NCI-H226 (cell line): ENCODE data around the gene HIVEP1.

ENCODE experiments used
- DNase-seq: peaks from one replicate; pipeline ENCODE4 v3.0.0-alpha.2; 2015

HIVEP1 gene

DNA sequence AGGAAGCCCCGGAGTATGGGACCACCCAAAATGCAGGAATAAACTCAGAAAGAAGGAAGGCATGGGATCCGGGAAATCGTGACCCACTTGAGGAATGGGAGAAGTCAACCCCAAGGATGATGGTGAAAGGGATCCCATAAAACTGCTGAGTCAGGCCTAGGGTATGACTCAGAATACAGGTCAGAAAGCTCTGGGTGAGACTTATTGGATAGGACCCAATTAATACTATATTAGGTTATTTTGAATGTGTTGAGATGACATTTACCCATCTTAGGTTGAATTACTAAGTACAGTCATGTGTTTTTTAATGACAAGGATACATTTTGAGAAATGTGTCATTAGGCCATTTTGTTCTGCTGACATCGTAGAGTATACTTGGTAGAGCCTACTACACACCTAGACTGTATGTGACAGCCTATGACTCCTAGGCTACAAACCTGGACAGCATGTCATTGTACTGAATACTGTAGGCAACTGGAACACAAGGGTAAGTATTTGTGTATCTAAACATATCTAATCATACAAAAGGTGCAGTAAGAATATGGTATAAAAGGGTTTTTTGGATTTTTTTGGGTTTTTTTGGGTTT lies 17.1 kb upstream of the HIVEP1 start:
- no peak for DNase-seq

DNA sequence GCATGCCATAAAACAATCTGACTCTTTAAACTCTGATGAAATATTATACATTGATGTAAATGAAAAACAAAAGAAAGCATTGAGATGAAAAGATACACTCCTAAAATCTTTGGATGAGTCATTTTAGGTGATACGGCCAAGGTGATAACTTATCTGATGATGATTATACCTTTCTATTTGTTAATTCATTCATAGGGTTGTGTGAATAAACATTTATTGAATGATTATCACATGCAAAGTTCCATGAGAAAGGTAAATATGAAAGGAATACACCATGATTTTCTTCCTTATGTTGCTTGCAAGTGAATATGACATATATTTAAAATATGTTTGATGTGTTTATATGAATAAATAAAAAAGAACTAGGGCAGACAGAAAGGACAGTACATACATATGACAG lies 15.4 kb upstream of the HIVEP1 start:
- DNase-seq: no peak

DNA sequence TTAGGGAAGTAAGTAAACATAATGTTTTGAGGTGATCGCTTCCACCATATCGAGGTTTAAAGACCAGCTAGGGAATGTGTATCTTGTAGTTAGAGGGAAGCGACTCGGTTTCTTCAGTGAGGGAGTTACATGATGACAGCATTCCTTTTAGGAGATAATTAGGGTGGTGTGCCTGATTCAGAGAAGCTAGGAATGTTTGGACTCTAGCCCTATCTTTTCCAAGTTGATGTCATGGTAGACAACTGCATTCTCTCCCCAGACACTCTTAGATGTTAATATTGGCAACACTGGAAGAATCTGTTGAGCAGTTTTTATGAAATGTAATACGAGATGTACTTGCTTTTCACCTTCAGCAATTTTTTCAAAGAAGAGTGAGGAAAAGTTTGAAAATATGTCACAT lies 12.9 kb upstream of the HIVEP1 start:
- DNase-seq: peak; percentile 90

DNA sequence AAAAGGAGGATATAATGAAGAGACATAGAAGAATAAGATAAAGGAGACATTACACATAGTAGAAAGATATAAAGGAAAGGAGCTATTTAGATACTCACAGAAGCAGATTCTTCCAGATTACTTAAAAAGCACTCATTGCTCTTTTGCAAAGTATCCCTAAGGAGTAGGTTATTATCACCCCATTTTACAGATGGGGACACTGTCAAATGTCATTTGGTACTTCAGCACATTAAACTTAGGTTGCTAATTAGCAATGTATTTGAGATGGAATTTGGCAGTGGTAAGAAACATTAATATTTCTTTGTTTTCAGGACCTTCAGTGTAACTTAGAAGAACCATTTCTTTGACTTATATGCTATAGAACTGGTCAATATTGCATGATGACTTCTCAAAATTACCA lies 11.9 kb upstream of the HIVEP1 start:
- no peak for DNase-seq

DNA sequence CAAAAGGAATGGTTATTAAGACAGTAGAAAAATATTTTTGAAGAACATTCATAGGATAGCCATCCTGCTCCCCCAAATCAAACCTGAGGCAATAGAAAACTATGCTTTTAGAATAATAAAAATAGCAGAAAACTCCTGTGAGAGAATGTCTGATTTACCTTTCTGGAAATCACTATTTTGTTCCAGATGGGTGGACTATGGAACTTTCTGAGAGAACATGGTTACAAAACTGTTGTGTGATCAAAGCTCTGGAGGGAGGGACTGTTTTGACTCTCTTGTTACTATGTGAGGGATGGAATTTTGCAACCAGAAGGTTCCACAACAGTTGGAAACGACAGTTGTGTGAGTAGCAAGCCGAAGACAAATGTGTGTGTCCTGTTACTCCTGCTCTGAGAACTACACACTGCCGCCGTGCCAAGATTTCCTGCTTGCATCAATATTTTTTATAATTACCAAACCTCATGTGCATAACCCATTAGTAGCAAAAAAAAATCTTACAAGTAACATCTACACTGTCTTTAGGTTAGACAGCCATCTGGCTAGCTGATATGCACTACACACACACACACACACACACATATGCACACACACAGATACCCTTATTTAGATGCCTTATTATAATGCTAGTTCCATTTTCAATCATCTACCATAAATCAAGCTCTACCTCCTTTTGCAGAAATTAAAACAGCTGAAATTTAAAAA lies 11.0 kb upstream of the HIVEP1 start:
- no peak for DNase-seq

DNA sequence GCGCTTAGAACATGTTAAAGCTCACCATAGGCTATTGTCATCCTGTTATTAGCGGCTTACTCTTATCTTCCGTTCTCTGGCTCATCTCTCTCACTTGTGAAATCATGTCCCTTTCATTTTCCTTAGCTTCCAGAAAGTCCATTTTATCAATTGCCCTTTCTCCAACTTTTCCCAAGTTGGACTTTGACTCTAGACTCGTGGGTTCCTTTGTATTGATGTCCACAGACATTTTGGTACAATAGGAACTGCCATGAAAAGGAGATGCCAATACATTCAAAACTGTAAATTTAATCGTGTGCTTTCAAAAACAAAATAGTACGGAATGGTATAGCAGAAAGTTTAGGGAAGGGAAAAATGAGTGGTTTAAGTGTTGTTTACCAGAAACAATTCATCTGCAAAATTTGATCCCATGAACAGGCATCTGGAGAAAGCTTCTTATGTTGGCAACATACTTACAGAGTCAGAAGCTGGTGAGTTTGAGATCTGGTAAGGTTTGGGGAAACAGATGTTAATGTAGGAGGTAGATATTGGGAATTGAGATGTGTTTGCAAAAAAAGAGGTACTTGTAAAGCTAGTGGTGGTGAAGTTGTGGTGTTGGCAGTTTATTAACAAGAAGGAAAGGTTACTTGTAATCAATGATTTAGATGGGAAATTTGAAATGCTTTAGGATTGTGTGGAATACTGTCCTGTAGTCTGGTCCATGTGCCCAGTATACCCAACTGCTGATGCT lies 10.2 kb upstream of the HIVEP1 start:
- DNase-seq: no peak

DNA sequence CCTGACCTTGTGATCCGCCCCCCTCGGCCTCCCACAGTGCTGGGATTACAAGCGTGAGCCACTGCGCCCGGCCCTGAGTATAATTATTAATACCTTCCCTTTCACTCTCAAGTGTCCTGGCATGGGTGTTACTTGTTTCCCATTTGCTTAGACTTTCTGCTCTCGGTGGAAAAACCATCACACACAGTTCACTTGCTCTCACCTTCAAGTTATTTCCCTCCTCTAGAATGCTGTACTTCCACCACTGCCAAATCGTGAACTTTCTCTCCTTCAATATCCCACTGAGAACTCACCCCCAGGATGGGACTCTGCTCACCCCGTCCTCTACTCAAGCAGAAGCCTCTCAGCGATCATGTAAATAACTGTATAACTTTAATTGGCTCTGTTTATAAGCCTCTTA lies 4.6 kb upstream of the HIVEP1 start:
- DNase-seq: no peak

DNA sequence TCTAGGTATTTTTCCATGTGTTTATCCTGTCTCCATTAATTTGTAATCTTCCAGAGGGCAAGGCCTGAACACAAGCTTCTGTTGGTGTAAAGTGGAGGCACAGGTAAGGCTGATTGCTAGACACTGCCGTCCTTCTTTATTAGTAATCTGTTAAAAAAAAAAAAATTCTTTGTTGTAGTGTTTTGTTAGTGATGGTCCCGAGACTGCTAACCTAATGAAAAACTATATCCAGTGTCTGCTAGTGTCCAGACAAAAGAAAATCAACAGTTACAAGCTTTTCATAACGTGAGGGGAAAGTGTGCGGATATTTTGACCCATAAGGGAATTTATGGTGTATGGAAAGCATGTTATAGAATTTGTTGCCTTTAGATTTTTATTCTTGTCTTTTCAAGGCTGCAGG lies 4.2 kb upstream of the HIVEP1 start:
- DNase-seq: no peak

DNA sequence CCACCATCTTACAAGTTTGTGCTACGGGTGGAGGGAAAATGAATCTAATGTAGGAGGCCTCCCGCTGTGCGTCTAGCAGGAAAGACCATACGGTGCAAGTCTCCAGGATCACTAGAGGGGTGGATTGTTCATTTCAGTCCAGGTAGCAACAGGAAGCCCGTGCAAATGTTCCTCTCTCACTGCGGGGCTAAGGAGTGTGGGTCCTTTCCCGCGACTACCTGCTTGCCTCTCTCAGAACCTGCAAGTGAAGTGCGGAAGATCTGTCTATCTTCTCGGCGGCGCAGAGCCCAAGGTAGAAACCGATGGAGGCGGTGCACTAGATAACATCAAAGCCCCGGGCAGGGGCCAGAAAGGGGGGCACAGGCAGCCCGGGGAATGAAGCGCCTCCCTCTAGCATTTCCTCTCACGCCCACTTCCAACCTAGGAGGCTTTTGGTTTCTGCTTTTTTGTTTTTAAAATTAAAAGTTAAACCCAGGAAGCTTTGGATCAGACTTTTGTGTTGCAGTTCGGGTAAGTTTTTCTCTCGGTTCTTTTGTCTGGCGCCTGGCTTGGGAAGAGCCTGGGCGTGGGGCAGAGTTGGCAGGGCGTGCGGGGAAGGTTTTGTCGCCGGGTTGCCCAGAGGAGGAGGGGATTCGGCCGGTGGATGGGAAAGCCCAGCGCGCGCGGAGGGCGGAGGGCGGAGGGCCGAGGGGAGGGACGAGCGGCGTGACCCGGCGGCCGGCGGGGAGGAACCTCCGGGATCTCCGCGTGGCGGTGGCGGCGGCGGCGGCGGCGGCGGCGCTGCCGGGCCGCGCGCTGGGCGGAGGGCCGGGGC lies 3.5 kb upstream of the HIVEP1 start:
- DNase-seq: peak; percentile 48

DNA sequence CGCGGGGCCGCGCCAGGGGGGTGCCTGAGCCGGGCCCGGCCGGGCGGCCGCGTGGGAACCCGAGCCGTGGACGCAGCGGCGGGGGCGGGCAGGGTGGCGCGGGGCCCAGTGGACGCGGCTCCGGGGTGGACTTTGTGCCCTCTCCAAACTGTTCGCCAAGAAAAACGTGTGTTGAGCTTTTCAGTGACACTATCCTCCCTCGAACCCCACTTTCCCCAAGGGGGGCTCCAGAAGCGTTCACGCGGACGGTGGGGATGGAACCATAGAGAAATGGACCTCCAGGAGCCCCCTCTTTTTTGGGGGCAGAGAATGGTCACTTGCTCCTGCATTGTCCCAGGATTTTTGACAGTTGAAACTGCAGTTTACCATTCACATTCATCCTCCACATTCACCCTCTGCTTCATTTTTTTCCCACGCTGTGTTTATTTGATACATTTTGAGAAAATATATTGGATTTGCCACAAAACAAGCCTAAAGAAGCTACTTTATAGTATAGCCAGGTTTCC lies 2.9 kb upstream of the HIVEP1 start:
- DNase-seq: no peak

DNA sequence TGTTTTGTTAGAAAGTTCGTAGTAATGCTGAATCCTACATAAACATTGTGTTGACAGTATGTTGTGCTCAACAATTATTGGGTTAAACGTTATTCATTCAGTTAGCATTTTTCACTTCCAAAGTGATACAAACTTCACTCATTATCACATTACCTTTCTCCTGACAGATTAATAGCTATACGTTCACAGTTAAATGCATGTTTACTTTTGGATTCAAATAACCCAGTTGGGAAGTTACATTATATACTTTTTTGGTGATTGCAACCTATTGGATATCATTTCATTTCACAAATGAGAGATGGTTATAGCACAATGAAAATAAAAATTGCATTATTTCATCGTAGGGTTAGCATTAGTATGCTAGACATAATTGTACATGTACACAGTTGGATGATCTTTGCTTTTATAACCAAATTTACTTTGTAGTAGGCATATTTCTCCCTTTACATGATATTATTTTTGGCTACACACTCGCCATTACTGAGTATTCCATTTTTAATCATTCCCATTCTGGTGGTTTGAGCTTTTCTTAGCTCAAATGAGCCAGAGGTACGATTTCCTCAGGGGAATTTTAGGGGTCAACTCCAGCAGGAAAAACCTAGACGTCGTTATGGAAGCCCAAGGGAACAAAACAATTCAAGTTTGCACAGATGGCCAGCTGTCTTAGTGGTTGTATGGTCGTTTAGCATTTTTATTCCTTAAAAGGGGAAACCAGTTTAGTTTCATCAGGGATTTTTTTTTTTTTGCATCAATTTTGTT lies 2.1 kb upstream of the HIVEP1 start:
- DNase-seq: no peak

DNA sequence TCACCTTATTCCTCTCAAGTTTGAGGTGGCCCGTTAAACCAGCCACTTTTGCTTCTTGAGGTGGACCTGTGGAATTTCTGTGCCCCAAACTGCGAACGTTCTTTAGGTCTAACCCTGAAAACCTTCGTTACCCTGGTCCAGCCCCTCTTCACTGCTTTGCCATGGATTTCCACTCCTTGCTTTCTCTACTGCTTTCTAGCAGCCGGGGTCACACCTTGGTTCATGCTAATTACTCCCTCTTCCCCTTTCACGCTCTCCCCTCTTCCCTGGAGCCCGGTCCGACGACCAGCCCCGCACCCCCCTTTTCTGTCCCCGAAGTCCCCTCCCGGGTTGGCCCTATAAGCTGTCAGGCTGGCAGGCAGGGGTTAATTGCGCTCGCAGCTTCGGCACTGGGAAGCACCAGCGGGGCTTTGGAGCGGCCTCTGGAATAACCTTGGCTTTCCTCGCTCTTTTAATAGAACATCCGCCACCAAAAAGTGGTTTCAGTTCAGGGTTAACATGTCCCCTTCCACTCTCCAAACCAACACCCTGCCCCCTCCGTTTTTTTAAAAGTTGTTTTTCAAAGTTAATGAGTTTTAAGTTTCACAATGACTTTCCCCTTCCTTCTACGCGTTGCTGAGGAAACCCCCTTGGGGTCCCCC lies 1.4 kb upstream of the HIVEP1 start:
- no peak for DNase-seq

DNA sequence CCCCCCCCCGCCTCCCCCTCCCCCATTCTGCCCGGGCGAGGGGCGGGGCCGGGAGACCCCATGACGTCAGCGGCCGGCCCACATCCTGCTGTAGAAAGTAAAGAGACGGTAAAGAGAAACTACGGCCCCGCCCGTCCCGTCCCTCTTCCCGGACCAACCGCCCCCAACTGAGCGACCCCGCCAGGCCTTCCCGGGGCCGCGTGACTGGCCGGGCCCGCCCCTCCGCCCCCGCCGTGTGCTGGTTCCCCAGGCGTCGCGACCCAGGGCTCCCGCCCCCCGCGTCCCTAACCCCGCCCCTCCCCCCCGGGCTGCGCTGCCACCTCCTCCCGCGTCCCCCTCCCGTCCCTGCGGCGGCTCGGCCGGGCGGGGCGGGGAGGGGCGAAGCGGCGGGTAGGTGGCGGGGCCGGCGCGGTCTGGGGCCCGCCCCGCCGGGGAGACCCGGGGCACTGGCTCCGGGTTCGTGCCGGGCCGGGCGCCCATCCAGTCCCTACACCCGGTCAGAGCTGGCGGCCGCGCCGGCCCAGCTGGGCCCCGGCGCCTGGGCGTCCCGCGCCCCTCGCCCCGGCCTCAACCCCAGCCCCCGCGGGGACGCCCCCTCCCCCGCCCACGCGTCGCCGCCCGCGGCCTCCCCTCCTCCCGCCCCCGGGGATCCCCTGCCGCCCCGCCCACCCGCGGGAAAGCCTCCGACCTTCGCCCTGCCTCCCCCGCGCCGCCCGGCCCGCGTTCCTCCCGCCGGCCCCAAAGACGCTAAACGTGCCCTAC lies 655 bp upstream of the HIVEP1 start:
- peak; percentile 97 for DNase-seq

DNA sequence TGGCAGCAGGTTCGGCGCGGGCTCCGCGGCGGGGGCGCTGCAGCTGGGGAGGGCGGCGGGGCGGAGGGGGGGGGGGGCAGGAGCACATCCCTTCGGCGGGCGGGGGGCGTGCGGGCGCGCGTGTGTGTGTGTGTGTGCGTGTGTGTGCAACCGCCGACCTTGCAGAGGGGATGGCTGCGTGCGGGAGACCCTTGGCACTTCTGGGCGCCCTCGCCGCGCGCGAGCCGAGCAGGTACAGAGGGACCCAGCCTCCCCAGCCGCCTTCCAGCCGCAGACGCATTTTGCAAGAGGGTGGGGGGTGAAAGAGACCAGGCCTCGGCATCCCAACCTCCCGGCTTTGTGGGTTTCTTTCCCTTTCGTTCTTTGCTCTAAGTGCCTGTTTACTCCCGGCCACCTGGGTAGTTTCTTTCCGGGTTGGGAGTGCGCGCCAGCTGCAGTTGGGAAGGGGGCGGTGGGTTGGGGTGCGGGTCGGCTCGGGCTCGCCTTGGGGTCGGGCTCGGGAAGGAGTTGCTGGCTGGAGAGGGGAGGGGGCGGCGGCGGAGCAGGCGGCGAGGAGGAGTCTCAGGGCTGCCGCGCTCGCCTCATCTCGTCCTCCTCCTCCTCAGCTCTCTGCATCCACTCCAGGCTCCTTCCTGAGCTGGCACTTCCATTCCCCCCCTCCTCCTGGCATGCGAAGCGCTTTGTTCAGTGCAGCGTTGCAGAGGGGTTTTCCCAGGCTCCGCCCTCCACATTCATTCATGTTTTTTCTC lies 620 bp downstream of the HIVEP1 start:
- DNase-seq: peak; percentile 93

DNA sequence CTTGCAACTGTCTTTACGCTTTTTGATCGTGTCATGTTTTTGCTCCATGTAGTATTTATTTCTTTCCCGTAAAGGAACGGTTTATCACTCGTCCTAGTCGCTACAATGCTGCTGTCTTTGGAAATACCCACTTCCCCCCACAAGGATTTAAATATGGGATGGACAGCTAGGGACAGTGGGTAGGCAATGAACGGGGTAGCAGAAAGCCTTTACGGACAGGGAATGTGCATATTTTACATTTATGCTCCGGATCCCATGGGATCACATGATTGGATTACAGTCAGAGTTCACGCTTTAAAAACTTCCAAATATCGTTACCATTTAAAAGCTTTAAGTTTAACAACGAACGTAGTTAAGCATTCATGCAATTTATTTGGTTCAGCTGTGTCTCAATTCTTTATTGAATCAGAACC lies 1.2 kb downstream of the HIVEP1 start:
- no peak for DNase-seq

DNA sequence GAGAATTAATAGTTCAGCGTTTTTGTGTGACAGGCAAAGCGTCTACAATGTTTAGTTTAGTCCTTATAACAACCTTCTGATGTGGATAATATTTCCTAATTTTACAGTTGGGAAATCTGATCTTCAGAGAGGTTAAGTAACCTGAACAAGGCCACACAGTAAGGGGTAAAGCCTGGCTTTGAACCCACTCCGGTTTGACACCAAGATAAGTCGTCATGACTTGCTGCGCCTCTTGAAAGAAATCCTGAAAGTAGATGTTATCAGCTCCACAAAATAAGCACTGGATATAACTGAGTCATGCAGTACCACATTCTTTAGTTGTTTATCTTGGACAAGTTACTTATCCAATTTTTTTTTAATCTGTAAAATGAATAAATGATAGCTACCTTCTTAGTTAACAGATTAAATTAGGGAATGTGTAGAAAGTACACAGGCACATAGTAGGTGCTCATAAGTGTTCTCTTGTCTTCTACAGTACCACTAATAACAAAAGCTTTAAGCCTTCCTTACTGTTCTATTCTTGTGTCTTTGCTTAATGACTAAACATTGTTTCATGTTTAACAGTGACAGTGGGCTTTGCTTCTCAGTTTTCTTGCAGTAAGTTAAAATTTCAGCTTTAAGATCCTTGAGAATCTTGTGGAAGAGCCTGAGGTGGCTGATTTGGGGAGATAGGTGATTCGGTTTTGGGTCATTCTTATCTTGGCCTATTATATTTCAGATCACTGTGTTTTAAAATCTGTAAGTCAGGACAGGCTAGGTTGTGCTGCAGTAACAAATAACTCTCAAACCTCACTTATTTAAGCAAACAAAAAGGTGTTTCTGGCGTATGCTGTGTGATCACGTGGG lies 2.1 kb downstream of the HIVEP1 start:
- peak; percentile 74 for DNase-seq

DNA sequence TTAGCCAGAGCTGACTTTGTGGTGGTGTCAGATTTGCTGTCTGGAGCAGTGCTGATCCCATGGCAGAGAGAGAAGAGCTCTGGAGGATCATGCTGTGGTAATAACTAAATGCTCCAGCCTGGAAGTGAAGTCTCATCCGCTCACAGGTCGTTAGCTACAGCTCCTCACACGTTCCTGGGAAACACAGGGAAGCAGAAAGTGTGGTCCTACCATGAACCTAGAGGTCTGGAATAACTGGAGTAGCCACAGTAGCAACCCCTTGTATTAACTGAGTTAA lies 2.7 kb downstream of the HIVEP1 start:
- DNase-seq: no peak

DNA sequence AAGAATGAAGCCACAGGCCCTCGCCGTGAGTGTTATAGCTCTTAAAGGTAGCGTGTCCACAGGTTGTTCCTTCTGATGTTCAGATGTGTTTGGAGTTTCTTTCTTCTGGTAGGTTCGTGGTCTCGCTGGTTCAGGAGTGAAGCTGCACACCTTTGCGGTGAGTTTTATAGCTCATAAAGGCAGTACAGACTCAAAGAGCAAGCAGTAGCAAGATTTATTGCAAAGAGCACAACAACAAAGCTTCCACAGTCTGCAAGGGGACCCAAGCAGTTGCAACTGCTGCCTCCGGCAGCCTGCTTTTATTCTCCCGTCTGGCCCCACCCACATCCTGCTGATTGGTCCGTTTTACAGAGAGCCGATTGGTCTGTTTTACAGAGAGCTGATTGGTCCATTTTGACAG lies 5.2 kb downstream of the HIVEP1 start:
- no peak for DNase-seq

DNA sequence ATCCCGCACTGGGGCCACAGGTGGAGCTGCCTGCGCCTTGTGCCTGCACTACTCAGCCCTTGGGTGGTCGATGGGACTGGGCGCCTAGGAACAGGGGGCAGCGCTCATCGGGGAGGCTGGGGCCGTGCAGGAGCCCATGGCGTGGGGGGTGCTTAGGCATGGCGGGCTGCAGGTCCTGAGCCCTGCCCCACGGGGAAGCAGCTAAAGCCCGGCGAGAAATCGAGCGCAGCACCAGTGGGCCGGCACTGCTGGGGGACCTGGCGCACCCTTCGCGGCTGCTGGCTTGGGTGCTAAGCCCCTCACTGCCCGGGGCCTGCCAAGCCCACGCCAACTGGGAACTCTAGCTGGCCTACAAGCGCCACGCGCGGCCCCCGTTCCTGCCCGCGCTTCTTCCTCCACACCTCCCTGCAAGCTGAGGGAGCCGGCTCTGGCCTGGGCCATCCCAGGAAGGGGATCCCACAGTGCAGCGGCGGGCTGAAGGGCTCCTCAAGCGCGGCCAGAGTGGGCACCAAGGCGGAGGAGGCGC lies 5.8 kb downstream of the HIVEP1 start:
- no peak for DNase-seq
